AG04450 (cell line): ENCODE measurements around the gene CDKN2AIP. TPM values are rescaled to one million over a fixed set of nuclear protein-coding genes. Genes with fewer than 3 reads are reported as not detected.

ENCODE experiments used
- CTCF ChIA-PET: fragments of 300-600, 350-600 bp; formaldehyde crosslinking; extraction: SDS; loops from one replicate; lab custom pipeline; 2022; ENCODE audit warnings: antibody characterized with exemption, inconsistent platforms; lab: Charles Lee
- POLR2A ChIA-PET: fragments of 350-600 bp; formaldehyde crosslinking; extraction: SDS; loops from one replicate; lab custom pipeline; 2021; ENCODE audit warnings: antibody characterized with exemption, inconsistent platforms; lab: Yijun Ruan, JAX
- DNase-seq: peaks from one replicate; pipeline ENCODE4 v3.0.0-alpha.2; 2011; ENCODE audit warnings: low read depth, low spot score
- H3K27ac ChIP-seq: one replicate; pipeline ENCODE4 v1.5.1; 2012; ENCODE audit warnings: low read depth, low read length, control low read depth
- H3K27me3 ChIP-seq: one replicate; pipeline ENCODE4 v1.6.0; 2012; ENCODE audit warnings: low read length; ENCODE audit not compliant: control insufficient read depth, insufficient read depth
- H3K4me3 ChIP-seq: 2 replicates; pipeline ENCODE4 v1.5.1; 2011; ENCODE audit warnings: mild to moderate bottlenecking, low read depth, low read length, control low read depth
- H3K9me3 ChIP-seq: 2 replicates; pipeline ENCODE4 v1.5.1; 2012; ENCODE audit warnings: low read length; ENCODE audit not compliant: control insufficient read depth, insufficient read depth
- CTCF ChIP-seq: IDR thresholded peaks from 2 replicates; pipeline ENCODE4 v1.5.1; 2011; ENCODE audit warnings: low read depth, low read length, control low read depth, inconsistent platforms
- polyA plus RNA-seq: library from polyadenylated mRNA; depleted of rRNA; stranded (reverse); fragments of >200 nt; gene quantifications from 2 replicates; pipeline ENCODE4 v1.2.3, GENCODE V29; 2011

The CDKN2AIP gene
- polyA plus RNA-seq, 1 experiment = 15.7 TPM

GRCh38 chr4:183416879-183417755 is 27.3 kb upstream of the CDKN2AIP start:
- Histone ChIP-seq H3K9me3 (no peaks in the 10 kb centered on the region), H3K27me3 (peaks cover 9% of the 10 kb centered on the region), H3K27ac (no peak overlapping the region), H3K4me3 (no peak overlapping the region)
- ChIA-PET CTCF (interaction anchor here (1.5 kb wide), 1 partner anchor 10 kb away, joined by 6 read pairs; no protein-coding TSS in a partner anchor), POLR2A (no interaction called here)
- DNase-seq = no peak
- no peak for TF ChIP-seq CTCF

- POLR2A ChIA-PET = no interaction called here
- Histone ChIP-seq H3K27ac (no peak overlapping the region), H3K4me3 (no peak overlapping the region), H3K27me3 (no peaks in the 10 kb centered on the region), H3K9me3 (no peaks in the 10 kb centered on the region)
- CTCF ChIA-PET = no interaction called here
- no peak for TF ChIP-seq CTCF
- DNase-seq = no peak
Measured at GRCh38 chr4:183422962-183423631, 21.3 kb upstream of the CDKN2AIP start.

- Histone ChIP-seq H3K9me3 (no peaks in the 10 kb centered on the region), H3K27ac (no peak overlapping the region), H3K4me3 (no peak overlapping the region), H3K27me3 (no peaks in the 10 kb centered on the region)
- POLR2A ChIA-PET = no interaction called here
- no peak for DNase-seq
- CTCF ChIA-PET = interaction anchor here (1.3 kb wide), 1 partner anchor 17 kb away, joined by 3 read pairs; no protein-coding TSS in a partner anchor
- TF ChIP-seq CTCF = no peak
Measured at GRCh38 chr4:183424109-183424744, 20.2 kb upstream of the CDKN2AIP start.

GRCh38 chr4:183426507-183426906 is 17.9 kb upstream of the CDKN2AIP start:
- Histone ChIP-seq H3K27ac (no peak overlapping the region), H3K4me3 (no peak overlapping the region), H3K27me3 (no peaks in the 10 kb centered on the region), H3K9me3 (no peaks in the 10 kb centered on the region)
- ChIA-PET POLR2A (no interaction called here), CTCF (no interaction called here)
- TF ChIP-seq CTCF = no peak
- no peak for DNase-seq

GRCh38 chr4:183429489-183429888 is 14.9 kb upstream of the CDKN2AIP start:
- ChIA-PET POLR2A (no interaction called here), CTCF (no interaction called here)
- no peak for DNase-seq

More at GRCh38 chr4:183429489-183429888, 14.9 kb upstream of the CDKN2AIP start:
- Histone ChIP-seq H3K9me3 (peaks cover 5% of the 10 kb centered on the region; the same call in 1 of the 2 replicates), H3K27me3 (no peaks in the 10 kb centered on the region), H3K4me3 (no peak overlapping the region), H3K27ac (no peak overlapping the region)
- no peak for TF ChIP-seq CTCF
